ENCODE measurements around the gene TMEM190.
A peak's percentile ranks its signal among the peaks of the same experiment; 100 is the strongest.
"Not testable (repeated sequence)": the region's sequence is repeated elsewhere in the genome, so short reads cannot be mapped to it uniquely, and the experiment has no call there.

TMEM190 gene

GRCh38 chr19:55391191-55391670 lies 14.6 kb downstream of the TMEM190 start:
- Mint-ChIP-seq H3K27me3 (no peaks in the 10 kb centered on the region), H3K27ac (no peak overlapping the region), H3K4me1 (peaks cover 34% of the 10 kb centered on the region), H3K9me3 (no peaks in the 10 kb centered on the region), H3K36me3 (peaks cover 23% of the 10 kb centered on the region), H3K4me3 (no peak overlapping the region)

GRCh38 chr19:55391702-55392615 lies 15.3 kb downstream of the TMEM190 start:
- H3K27me3 Mint-ChIP-seq = no peaks in the 10 kb centered on the region
- H3K27ac Mint-ChIP-seq = no peak overlapping the region
- no peaks in the 10 kb centered on the region for H3K9me3 Mint-ChIP-seq
- H3K4me3 Mint-ChIP-seq = no peak overlapping the region
- H3K36me3 Mint-ChIP-seq = peaks cover 16% of the 10 kb centered on the region
- peaks cover 30% of the 10 kb centered on the region for H3K4me1 Mint-ChIP-seq

- peaks cover 26% of the 10 kb centered on the region for H3K4me1 Mint-ChIP-seq
- no peak overlapping the region for H3K4me3 Mint-ChIP-seq
- no peak overlapping the region for H3K27ac Mint-ChIP-seq
- no peaks in the 10 kb centered on the region for H3K9me3 Mint-ChIP-seq
- H3K36me3 Mint-ChIP-seq = peaks cover 11% of the 10 kb centered on the region
- no peaks in the 10 kb centered on the region for H3K27me3 Mint-ChIP-seq
These were observed 16.5 kb downstream of the TMEM190 start for GRCh38 chr19:55392820-55393761.

DNA sequence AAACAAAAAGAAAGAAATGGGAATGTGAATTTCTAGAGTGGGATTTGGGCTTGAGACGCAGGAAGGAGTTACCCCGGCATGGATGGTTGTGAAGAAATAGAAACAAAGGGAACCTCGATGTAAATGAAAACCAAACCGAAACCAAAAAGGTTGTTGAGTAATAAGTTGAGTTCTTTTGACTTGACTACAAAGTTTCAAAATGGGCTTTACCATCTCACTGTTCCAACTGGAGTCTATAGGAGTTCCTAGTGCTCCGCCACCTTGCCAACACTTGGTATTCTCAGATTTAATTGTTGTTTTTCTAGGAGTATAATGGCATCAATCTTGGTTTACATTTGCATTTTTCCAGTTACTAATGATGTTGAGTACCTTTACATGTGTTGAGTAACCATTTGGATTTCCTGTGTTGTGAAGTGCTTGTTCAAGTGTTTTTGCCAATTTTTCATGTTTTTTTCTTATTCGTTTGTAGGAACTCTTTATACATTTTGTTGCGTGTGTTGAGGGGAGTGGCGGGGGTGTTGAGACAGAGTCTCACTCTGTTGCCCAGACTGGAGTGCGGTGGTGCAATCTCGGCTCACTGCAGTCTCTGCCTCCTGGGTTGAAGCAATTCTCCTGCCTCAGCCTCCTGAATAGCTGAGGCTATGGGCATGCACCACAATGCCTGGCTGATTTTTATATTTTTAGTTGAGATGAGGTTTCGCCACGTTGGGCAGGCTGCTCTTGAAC lies 21.7 kb downstream of the TMEM190 start:
- H3K27me3 Mint-ChIP-seq = no peaks in the 10 kb centered on the region
- no peak overlapping the region for H3K27ac Mint-ChIP-seq
- peaks cover 11% of the 10 kb centered on the region for H3K4me1 Mint-ChIP-seq
- no peak overlapping the region for H3K4me3 Mint-ChIP-seq
- peaks cover 5% of the 10 kb centered on the region for H3K36me3 Mint-ChIP-seq
- no peaks in the 10 kb centered on the region for H3K9me3 Mint-ChIP-seq

DNA sequence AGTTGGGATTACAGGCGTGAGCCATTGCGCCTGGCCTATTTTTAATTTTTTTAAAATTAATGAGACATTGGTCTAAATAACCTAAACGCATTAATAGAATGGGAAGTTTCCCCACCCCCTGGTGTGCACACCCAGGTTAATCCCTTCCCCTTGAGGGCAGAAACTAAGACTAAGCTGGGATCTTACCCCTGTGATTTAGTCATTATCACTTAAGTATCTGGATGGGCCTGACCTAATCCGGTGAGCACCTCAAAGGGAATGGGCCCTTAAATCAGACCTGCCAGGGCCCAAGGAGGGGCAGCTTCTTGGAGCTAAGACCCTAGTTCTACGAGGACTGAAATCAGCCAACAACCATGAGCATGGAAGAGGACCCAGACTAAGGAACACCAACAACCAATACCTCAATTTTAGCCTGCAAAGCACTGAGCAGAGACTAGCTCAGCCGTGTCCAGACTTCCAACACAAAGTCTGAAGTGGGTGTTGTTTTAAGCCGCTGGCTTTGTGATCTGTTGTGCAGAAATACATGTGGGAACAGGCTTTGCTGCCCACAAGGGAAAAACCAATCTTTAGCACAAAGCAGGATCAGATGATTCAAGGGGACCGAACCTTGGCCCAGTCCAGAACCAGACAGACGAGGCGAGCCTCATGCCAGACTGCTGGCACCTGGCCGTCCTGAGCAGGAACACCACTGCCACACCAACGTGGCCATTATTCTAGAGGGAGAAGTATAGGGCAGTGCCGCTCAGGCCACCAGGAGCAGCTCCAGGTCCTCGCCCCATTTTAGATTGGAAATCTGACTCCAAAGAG lies 23.9 kb downstream of the TMEM190 start:
- Mint-ChIP-seq H3K4me1 (peaks cover 13% of the 10 kb centered on the region), H3K4me3 (no peak overlapping the region), H3K36me3 (peaks cover 6% of the 10 kb centered on the region), H3K27ac (no peak overlapping the region), H3K9me3 (no peaks in the 10 kb centered on the region), H3K27me3 (no peaks in the 10 kb centered on the region)

DNA sequence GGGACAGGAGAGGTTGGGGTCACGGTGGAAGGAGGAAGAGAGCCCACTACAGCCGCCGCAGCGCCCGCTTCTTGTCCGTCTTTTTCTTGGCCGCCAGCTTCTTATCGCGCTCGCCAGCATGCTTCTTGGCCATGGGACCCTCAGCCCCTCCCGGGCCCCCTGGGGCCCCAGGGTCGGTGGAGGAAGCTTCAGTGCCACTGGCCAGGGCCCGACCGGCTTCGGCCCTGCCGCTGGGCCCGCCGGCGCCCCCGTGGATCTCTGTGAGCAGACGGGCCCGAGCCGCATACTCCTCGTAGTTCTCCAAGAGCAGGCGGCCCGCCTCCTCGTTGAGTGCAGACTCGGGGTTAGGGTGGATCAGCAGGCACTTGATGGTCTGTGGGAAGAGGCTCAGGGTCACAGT lies 24.8 kb downstream of the TMEM190 start:
- not testable (repeated sequence) for H3K27me3 Mint-ChIP-seq, H3K4me3 Mint-ChIP-seq, H3K9me3 Mint-ChIP-seq, H3K27ac Mint-ChIP-seq
- Mint-ChIP-seq H3K36me3 (peaks cover 13% of the 10 kb centered on the region), H3K4me1 (peaks cover 22% of the 10 kb centered on the region)

GRCh38 chr19:55402509-55402908 lies 25.9 kb downstream of the TMEM190 start:
- Mint-ChIP-seq H3K9me3 (no peaks in the 10 kb centered on the region), H3K36me3 (peaks cover 16% of the 10 kb centered on the region), H3K27ac (no peak overlapping the region), H3K4me3 (no peak overlapping the region), H3K4me1 (peaks cover 27% of the 10 kb centered on the region), H3K27me3 (no peaks in the 10 kb centered on the region)

DNA sequence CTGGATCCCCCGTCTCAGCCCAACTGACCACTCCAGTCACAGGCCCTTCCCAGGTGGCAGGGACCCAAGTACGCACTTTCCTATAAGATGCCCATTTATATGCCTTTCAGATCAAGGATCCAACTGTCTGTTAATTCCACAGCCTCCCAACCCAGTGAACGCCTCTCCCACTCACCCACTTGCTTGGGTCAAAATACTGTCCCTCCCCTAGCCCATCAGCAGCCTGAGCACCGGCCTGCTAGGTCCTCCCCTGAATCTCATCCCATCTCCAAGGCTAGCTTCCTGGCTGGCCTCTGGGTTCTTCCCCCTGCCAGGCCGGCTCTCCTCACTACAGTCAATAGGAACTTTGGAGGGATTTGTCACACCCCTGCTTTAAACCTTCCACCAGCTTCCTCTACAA lies 29.0 kb downstream of the TMEM190 start:
- H3K27me3 Mint-ChIP-seq = no peaks in the 10 kb centered on the region
- H3K36me3 Mint-ChIP-seq = peaks cover 17% of the 10 kb centered on the region
- peak overlapping the region; percentile 90 for H3K4me3 Mint-ChIP-seq
- H3K27ac Mint-ChIP-seq = peak overlapping the region; percentile 74
- H3K4me1 Mint-ChIP-seq = peaks cover 32% of the 10 kb centered on the region
- H3K9me3 Mint-ChIP-seq = peaks cover 6% of the 10 kb centered on the region

DNA sequence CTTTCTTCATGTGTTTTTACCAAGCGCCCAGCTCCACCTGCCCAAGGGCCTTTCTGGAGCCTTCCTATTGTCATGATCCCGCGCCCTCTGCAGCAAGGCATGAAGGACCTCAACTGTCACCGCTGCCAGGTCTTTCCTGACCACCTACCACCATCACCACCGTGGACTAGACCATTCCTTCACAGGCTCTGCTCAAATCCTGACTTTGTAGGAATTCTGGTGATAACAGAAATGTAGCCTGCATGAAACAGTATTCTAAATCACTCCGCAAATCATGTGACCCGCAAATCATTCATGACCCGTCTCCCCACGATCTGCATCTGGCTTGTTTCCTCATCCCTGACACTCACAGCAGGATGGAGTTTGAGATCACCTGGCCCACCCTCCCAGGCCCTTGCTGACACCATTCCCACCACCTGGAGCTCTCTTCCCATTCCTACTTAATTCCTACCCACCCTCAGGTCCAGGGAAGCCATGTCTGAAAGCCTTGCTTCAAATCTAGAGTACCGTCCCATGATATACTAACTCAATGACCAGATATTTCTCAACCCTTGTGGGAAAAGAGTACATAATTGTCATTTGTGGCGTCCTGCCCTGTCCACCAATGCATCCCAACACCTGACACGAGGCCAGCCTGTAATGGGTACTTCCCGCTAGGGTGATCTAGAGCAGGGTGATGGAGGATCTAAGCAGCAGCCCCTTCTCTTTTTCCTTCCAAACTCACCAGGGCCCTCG lies 29.6 kb downstream of the TMEM190 start:
- Mint-ChIP-seq H3K4me3 (peak overlapping the region; percentile 90), H3K4me1 (peaks cover 32% of the 10 kb centered on the region), H3K9me3 (peaks cover 6% of the 10 kb centered on the region), H3K36me3 (peaks cover 17% of the 10 kb centered on the region), H3K27ac (peak overlapping the region; percentile 77), H3K27me3 (no peaks in the 10 kb centered on the region)

DNA sequence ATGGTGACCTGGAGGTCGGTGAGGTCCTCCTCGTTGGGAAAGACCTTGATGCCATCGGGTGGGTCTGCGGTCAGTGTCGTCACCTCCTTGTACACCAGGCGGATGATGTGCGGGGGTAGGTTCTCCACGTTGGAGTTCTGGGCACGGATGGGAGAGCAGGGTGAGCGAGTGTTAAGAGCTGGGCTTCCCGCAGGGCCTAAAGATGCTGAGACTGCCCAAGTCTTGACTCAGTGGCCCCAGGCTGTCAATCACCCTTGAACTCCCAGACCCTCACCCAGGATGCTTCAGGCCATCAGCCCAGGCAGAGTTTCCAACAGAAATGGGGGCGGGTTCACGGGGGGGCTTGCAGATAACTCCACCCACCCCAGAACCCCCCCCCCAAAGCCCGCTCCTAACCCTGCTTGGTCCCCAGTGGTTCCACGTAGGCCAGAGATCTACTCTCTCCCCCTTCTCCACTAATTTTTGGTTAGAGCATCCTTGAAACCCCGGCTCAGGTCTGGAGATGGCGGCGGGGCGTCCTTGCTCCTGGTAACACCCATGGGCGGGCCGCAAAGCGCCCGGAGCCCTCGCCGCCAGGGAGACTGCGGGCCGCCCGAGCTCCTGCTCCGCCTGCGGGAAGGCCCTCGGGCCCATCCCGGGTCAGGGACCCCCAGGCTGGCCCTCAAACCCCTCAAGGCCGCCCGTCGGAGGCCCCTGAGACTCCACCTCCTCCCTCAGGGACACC lies 30.4 kb downstream of the TMEM190 start:
- no peaks in the 10 kb centered on the region for H3K27me3 Mint-ChIP-seq
- peak overlapping the region; percentile 77 for H3K27ac Mint-ChIP-seq
- H3K9me3 Mint-ChIP-seq = peaks cover 6% of the 10 kb centered on the region
- H3K4me1 Mint-ChIP-seq = peaks cover 32% of the 10 kb centered on the region
- H3K4me3 Mint-ChIP-seq = peak overlapping the region; percentile 90
- peaks cover 15% of the 10 kb centered on the region for H3K36me3 Mint-ChIP-seq

DNA sequence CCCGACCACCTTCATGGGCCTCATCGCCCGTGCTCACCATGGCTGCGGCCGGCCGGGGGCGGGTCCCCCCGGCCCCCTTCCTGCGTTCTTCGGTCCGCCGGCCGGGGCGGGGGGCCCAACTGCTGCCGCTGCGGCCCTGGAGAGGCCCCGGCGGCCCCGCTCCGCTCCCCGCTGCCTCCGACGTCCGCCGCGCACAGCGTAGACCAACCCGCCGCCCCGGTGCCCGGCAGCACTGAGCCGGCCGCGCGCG lies 30.8 kb downstream of the TMEM190 start, which contains the start of gene UBE2S:
TSS of gene UBE2S (minus strand) at position 239 of the 250 bp plus-strand sequence. CDS start at position 40, 199 bp downstream.
- not testable (repeated sequence) for H3K27me3 Mint-ChIP-seq, H3K9me3 Mint-ChIP-seq
- Mint-ChIP-seq H3K36me3 (peaks cover 14% of the 10 kb centered on the region), H3K4me3 (peak within 1 kb of the TSS; percentile 90), H3K4me1 (peaks cover 32% of the 10 kb centered on the region), H3K27ac (peak within 1 kb of the TSS; percentile 95)

GRCh38 chr19:55407800-55408532 lies 31.3 kb downstream of the TMEM190 start:
- peak overlapping the region; percentile 95 for H3K27ac Mint-ChIP-seq
- H3K36me3 Mint-ChIP-seq = peaks cover 14% of the 10 kb centered on the region
- peaks cover 32% of the 10 kb centered on the region for H3K4me1 Mint-ChIP-seq
- no peaks in the 10 kb centered on the region for H3K27me3 Mint-ChIP-seq
- peaks cover 6% of the 10 kb centered on the region for H3K9me3 Mint-ChIP-seq
- H3K4me3 Mint-ChIP-seq = peak overlapping the region; percentile 90

- peak overlapping the region; percentile 95 for H3K27ac Mint-ChIP-seq
- H3K36me3 Mint-ChIP-seq = peaks cover 12% of the 10 kb centered on the region
- no peaks in the 10 kb centered on the region for H3K27me3 Mint-ChIP-seq
- H3K4me3 Mint-ChIP-seq = peak overlapping the region; percentile 90
- H3K9me3 Mint-ChIP-seq = peaks cover 6% of the 10 kb centered on the region
- H3K4me1 Mint-ChIP-seq = peaks cover 29% of the 10 kb centered on the region
These were observed 31.9 kb downstream of the TMEM190 start for GRCh38 chr19:55408533-55408872.

All from activated naive CD4-positive, alpha-beta T cell treated with anti-CD3 and anti-CD28 coated beads, Interleukin-2, amount 50 U/mL, for 24 hours (primary cell).